HG02870 (cell line): ENCODE measurements around the gene LRRC23.
A peak's percentile ranks its signal among the peaks of the same experiment; 100 is the strongest.
"Not testable (repeated sequence)": the region's sequence is repeated elsewhere in the genome, so short reads cannot be mapped to it uniquely, and the experiment has no call there.

Source experiments
- ATAC-seq: cut with Tn5 transposase; IDR thresholded peaks from one replicate; pipeline ENCODE4 v1.9.1; 2021; ENCODE audit warnings: mild to moderate bottlenecking, moderate library complexity; ENCODE audit not compliant: unreplicated experiment

Gene LRRC23

DNA sequence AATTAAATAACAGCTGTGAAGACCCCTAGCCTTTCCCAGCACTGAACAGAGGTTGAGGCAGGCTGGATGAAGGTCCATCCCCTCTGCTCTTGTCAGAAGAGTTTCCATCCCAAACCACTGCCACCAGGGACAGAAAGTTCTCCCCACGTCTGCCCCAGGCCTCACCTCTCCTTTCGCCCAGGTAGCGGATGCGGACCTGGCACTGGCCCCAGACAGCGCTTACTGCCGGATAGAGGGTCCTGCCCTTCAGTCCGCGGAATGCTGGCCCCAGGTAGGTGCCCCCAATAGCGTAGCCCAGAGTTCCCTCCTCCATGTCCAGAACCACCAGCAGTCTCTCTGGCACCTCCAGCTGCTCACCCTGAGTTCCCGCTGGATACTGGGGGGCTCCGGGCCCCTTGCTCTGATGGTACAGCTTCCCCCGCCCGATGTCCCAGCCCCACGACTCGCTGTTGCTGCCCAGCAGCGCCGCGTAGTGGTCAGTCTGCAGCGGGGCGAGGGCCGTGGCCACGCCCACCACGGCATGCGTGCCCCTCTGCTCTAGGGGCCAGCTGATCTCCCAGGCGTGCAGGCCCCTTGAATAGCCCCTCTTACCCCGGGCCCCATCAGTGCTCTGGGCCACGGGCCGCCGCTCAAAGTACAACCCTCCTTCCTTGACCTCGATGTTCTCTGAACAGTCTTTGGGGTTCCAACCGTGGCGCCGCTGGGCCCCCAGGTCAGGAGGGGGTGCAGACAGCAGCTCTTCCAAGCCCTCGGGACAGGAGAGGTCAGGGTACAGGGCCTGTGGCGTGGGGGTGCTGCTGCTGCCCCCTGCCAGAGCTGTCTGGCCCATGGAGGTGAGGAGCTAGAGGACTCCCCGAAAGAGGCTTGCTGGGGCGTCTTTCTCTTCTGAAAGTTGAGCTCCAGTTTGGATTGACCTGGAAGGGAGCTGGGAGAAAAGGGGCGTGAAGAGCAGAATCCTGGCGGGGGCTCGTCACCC is 32.3 kb upstream of the LRRC23 start:
- no peak for ATAC-seq

DNA sequence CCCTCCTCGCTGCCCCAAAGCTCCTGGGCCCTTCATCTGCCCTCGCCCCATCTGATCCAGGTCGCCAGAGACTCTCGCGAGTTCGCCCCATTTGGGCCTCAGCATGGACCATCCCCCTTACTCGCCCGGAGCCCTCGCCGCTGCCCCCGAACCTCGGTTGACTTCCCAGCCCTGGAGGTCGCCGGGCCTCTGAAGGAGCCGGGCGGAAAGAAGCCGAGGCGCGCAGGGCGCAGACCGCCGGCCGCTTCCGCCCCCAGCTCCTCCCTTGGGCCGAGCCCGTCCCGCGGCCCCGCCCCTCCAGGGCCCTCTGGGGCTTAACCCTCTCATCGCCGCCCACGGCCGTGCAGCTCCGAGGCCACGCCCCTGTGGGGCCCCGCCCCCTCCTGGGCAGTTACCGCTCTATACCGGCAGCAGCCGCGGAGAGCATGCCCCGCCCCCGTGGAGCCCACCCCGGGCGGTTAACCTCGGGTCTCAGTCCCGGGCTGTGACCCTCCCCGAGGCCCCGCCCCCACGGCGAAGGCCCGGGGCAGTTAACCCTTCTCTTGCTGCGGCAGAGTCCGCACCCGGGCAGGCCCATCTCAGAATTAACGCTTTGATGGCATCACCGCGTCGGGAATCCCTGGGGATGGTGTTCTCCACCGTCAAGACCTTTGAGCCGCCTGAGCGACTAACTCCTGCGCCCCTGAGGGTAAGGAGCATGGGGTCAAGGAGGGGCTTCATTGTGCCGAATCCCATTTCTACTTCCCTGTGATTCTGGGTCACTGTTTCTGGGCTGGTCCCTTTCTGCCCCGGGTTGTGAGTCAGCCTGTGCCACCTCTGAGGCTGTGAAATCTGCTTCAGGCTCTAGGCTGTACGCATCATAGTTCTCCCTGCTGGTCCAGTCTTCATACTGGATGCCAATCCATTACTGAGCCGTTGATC is 31.3 kb upstream of the LRRC23 start, which contains the start of gene SPSB2:
SPSB2 (minus strand) TSS at position 210 of the 921 bp plus-strand sequence. CDS start 402 bp downstream, outside the sequence.
- peak; percentile 66 for ATAC-seq

DNA sequence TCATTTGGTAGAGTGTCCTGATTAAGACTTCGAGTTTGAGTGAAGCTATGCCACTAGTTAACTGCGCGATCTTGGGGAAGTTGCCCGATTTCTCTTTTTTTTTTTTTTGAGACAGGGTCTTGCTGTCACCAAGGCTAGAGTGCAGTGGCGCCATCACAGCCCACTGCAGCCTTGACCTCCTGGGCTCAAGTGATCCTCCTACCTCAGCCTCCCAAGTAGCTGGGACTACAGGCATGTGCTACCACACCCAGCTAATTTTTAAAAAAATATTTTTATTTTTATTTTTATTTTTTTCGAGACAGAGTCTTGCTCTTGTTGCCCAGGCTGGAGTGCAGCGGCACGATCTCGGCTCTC is 30.6 kb upstream of the LRRC23 start:
- ATAC-seq: not testable (repeated sequence)

DNA sequence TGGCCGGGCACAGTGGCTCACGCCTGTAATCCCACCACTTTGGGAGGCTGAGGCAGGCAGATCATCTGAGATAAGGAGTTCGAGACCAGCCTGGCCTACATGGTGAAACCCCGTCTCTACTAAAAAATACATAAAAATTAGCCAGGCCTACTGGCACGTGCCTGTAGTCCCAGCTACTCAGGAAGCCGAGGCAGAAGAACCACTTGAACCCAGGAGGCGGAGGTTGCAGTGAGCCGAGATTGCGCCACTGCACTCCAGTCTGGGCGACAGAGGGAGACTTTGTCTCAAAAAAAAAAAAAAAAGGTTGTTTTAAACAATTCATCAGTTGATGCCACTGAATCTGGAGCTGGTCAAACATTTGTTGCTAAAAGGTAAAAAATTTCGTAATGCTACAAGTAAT is 24.8 kb upstream of the LRRC23 start:
- ATAC-seq: not testable (repeated sequence)

DNA sequence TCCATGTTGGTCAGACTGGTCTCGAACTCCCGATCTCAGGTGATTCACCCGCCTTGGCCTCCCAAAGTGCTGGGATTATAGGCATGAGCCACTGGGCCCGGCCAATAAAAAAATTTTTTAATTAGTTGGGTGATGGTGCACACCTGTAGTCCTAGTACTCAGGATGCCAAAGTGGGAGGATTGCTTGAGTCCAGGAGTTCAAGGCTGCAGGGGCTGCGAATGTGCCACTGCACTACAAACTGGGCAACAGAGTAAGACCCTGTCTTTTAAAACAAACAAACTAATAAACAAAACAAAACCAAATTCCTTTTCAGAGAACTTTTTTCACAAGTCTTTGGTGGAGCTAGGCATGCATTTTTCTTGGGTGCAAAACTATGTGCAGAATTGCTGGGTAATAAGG is 21.4 kb upstream of the LRRC23 start:
- no peak for ATAC-seq

DNA sequence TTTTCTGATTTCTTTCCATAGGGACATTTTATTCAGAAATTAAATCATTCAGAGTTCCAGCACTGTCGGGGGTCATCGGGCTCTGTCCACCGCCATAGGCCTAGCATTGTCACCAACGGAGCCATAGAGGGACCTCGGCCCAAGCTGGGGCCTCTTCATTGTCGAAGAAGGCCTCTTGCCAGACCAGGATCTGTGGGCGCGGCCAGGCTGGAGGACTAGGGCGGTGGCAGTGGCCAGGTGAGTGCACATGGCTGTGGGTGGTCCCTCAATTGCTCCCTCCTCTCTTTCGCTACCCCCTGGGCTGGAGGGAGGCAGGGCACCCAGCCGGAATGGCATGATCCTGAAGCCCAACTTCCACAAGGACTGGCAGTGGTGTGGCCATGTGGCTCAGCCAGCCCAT is 20.9 kb upstream of the LRRC23 start:
- no peak for ATAC-seq

DNA sequence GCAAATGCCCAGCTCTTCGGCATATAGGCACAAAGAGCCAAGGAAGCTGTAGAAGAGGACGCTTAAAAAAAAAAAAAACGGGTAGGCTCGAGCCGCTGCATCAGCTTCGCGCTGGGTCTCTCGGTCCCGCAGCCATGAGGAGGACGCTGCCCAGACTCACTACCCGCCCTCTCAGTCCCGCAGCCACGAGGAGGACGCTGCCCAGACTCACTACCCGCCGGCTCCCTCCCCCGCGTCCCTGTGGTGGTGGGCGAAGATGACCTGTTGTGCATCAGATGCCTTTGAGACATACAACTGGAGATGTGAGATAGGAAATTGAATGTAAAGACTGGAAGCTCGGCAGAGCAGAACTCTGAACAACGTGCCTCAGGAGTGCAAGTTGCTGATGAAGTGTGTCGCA is 20.1 kb upstream of the LRRC23 start:
- ATAC-seq: no peak

DNA sequence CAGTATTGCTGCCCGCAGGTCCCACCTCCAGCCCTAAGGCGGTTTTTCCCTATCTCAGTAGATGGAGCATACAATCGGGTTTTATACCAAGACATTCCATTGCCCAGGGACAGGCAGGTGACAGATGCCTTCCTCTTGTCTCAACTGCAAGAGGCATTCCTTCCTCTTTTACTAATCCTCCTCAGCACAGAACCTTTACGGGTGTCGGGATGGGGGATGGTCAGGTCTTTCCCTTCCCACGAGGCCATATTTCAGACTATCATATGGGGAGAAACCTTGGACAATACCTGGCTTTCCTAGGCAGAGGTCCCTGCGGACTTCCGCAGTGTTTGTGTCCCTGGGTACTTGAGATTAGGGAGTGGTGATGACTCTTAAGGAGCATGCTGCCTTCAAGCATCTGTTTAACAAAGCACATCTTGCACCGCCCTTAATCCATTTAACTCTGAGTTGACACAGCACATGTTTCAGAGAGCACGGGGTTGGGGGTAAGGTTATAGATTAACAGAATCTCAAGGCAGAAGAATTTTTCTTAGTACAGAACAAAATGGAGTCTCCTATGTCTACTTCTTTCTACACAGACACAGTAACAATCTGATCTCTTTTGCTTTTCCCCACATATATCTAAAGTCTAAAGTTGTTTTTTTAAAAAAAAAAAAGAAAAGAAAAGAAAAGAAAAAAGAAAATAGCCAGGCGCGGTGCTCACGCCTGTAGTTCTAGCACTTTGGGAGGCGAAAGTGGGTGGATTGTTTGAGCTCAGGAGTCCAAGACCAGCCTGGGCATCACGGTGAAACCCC is 18.2 kb upstream of the LRRC23 start:
- not testable (repeated sequence) for ATAC-seq

DNA sequence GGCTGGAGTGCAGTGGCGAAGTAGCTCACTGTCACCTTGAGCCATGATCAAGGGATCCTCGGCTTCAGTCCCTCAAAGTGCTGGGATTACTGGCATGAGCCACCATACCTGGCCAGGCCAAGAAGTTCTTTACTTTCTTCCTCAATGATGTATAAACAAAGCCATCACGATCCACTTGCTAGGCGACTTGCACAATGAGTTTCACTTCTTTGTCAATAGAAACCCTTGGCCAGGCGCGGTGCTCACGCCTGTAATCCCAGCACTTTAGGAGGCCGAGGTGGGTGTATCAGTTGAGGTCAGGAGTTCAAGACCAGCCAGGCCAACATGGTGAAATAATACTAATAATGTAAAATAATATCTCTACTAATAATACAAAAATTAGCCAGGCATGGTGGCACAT is 17.2 kb upstream of the LRRC23 start:
- no peak for ATAC-seq

DNA sequence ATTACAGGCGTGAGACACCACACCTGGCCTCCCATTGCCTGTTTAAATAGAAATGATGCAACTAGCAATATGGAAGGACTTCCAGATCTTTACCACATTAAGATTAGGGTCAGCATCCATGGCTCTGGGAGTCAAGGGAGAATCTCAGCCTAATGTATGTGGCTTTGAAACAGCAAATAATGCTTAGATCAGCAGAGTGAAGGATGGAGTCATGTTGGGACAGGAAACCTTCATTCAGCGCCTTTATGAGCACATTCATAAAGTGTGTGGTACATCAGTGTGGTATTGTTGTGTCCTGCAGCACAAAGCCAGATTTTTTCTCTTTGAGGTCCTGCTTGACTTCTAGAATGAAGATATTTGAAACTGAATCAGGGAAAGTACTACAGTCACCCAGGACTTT is 16.3 kb upstream of the LRRC23 start:
- ATAC-seq: no peak

DNA sequence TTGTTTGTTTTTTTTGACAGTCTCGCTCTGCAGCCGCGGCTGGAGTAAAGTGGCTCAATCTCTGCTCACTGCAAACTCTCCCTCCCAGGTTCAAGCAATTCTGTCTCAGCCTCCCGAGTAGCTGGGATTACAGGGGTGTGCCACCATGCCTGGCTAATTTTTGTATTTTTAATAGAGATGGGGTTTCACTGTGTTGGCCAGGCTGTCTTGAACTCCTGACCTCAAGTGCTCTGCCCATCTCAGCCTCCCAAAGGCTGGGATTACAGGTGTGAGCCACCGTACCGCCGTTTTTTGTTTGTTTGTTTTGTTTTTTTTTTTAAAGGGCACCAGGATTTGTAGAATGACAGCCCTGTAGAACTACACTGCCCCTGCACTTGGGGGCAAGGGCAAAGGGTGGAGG is 15.8 kb upstream of the LRRC23 start:
- not testable (repeated sequence) for ATAC-seq

DNA sequence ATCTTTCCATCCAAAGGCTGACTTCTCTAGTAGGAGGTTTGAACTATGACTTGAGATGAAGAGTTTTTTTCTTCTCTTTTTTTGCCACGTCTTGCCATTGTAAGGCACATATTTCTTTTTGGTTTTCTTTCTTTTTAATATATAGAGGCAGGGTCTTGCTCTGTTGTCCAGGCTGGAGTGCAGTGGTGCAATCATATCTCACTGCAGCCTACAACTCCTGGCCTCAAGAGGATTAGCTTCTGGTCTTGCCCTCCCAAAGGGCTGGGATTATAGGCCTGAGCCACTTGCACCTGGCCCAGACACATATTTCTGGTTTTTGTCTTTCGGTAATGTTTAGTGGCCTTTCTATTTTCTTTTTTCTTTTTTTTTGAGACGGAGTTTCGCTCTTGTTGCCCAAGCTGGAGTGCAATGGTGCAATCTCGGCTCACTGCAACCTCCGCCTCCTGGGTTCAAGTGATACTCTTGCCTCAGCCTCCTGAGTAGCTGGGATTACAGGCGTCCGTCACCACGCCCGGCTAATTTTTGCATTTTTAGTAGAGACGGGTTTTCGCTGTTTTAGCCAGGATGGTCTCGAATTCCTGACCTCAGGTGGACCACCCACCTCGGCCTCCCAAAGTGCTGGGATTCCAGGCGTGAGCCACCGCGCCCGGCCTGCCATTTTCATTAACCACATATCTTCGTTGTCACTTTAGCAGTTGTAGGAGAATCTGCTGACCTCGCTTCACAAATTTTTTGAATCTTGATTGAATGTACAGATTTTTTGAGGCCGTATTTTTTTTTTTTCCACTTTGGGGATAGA is 14.6 kb upstream of the LRRC23 start:
- not testable (repeated sequence) for ATAC-seq

DNA sequence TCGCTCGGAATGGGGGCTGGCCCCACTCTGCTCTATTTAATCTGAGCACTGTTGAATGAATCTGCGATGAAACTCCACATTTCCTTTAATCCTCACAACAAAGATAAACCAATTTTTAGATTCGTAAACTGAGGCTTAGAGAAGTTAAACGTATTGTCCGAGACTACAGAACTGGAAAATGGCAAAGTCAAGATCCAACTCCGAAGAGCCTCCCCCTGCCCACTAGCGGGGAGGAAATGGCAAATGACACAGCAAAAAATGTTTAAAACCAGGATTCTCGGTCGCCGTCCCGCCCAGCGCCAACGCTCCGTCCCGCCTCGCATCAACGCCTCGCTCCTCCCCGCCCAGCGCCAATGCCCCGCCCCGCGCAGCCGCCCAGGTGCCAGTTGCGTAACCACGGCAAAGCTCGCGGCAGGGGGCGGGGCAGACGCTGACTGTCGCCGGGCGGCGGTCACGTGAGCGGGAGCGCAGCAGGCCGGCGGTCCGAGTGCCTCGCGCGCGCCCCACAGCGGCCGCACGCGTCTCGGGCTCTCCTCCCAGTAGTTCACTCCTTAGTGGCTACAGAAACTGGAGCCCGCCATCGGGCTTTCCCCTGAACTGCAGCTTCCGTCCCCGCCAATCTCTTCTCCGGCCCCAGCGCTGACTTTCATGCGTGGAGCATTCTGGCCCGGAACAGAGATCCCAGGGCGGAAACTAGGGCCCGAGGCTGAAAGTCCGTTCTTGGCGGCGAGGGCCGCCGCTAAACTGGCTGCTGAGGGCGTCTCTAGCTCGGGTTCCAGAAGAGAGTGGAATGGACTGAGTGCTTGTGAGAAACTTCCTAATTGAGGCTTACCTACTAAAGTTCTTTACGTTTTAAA is 13.6 kb upstream of the LRRC23 start:
- peak; percentile 86 for ATAC-seq

DNA sequence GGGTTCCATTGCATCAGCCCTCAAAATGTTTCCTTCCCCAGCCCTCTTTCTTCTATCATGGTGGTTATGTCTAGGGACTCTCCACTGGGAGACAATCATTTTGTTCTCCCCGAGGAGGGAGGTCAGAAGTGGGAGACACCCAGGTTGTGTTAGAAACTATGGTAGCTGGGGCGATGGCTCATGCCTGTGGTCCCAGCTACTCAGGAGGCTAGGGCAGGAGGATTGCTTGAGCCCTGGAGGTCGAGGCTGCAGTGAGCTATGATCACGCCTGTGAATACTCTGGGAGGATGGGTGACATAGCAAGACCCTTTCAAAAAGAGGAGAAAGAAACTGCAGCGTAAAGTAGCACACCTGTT is 13.0 kb upstream of the LRRC23 start:
- peak; percentile 8 for ATAC-seq

DNA sequence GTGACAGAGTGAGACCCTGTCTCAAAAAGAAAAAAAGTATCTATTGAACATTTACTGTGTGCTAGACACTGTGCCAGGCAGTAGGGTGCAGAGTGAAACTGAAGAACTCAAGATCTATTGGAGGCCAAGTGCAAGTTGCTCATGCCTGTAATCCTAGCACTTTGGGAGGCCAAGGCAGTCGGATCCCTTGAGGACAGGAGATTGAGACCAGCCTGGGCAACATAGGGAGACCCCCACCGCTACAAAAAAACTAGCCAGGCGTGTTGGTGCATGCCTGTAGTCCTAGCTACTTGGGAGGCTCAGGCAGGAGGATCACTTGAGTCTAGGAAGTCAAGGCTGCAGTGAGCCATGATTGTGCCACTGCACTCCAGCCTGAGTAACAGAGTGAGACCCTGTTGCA is 11.9 kb upstream of the LRRC23 start:
- not testable (repeated sequence) for ATAC-seq

DNA sequence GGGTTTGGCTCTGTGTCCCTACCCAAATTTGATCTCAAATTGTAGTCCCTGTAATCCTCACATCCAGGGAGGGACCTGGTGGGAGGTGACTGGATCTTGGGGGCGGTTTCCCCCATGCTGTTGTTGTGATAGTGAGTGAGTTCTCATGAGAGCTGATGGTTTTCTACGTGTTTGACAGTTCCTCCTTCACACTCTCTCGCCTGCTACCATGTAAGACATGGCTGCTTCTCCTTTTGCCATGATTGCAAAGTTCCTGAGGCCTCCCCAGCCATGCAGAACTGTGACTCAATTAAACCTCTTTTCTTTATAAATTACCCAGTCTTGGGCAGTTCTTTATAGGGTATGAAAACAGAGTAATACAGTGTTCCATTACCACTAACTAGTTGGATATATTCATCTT is 10.3 kb upstream of the LRRC23 start:
- no peak for ATAC-seq

DNA sequence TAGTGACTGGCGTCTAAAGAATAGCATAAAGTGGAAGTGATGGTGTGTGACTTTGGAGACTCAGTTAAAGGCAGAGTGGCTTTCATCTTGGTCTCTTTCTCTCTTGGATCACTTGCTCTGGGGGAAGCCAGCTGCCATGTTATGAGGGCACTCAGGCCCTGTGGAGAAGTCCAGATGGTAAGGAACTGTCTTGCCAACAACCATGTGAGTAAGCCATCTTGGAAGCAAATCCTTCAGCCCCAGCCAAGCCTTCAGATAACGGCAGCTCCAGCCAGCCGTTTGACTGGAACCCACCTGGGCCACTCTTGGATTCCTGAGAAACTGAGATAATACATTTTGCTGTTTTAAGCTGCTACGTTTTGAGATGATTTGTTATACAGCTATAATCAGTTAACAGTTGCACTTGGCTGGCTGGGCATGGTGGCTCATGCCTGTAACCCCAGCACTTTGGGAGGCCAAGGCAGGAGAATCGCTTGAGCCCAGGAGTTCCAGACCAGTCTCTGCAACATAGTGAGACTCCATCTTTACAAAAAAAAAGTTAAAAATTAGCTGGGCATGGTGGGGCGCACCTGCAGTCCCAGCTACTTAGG is 7.7 kb upstream of the LRRC23 start:
- no peak for ATAC-seq

DNA sequence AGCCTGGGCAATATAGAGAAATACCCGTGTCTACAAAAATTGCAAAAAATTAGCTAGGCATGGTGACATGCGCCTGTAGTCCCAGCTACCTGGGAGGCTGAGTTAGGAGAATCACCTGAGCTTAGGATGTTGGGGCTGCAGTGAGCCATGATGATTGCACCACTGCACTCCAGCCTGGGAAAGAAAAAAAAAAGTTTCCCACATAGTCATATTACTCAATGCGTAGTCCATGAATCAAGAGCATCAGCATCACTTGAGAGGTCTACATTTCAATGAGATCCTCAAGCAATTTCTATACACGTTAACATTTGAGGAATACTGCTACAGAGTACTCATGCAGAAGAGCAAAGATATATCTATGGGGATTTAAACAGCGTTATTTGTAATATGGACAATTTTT is 5.2 kb upstream of the LRRC23 start:
- ATAC-seq: no peak
